ENCODE measurements around the gene ARHGAP30.
A peak's percentile ranks its signal among the peaks of the same experiment; 100 is the strongest.
"Not testable (repeated sequence)": the region's sequence is repeated elsewhere in the genome, so short reads cannot be mapped to it uniquely, and the experiment has no call there.

Gene ARHGAP30

DNA sequence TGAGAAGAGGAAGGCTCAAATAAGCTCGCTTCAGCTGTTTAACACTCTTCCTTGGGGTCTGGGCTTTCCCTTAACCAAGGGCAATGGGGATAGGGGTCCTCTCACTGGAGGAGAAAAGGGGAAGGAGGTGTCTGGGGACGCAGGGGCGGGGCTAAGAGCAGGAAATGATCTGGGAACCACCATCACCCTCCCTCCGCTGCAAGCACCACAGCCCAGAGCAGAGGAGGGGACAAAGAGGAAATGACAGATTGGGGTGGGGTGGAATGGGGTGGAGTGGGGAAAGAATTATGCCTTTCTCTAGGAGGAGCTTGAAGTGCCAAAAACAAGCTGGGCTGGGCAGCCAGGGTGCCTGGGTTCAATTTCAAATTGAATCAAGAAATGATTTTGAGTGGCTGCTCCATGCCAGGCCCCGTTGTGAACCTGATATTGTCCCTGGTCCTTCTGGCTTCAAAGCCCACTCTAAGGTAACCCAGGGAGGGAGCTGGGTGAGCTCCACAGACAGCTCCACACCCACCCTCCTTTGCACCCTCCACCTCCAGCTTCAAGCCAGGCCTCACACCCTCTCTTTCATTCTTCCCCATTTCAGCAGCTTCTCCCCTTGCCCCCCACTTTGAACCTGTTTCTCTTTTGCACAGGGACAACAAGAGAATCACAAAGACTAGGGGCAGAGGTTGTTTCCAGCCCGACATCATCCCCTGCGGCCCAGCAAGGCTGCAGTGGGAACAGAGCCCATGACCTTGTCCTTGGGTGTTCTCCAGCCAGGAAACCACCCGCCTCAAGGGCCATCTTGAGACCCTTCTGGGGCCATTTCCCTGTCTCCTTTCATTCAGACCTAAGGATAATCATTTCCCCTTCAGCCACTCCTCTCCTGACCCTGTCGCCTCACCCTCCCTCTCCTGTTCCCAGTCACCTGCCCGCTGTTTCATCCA, 1.1 kb downstream of the ARHGAP30 start:
- DNase-seq: peak; percentile 20

DNA sequence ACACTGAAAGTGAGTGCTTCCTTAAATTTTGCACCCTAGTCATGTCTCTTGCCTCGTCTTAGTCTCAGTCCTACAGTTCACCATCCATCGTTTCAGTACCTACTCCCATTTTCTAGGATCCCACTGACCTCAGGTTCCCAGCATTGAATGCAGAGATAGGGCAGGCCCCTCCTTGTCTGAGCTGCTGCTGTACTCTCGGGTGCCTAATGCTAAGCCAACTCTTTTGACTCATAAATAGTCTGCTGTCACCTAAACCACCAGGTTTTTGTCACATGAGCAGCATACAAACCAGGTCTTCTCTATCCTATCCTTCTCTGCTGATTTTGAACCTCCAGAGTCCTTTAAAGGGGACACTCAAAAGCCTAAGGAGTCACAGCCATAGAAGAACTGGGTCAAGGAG, 3.0 kb downstream of the ARHGAP30 start:
- no peak for DNase-seq

GRCh38 chr1:161065681-161066080, 4.0 kb downstream of the ARHGAP30 start:
- not testable (repeated sequence) for DNase-seq

DNA sequence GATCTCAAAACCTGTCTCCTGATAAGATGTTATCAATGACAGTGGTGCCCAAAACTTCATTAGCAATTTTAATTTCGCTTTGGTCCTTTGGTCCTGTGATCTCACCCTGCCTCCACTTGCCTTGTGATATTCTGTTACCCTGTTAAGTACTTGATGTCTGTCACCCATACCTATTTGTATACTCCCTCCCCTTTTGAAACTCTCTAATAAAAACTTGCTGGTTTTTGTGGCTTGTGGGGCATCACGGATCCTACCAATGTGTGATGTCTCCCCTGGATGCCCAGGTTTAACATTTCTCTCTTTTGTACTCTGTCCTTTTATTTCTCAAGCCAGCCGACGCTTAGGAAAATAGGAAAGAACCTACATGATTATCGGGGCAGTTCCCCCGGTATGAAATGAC, 5.8 kb downstream of the ARHGAP30 start:
- DNase-seq: not testable (repeated sequence)

- DNase-seq: no peak
Observed at GRCh38 chr1:161061419-161061818, 8.3 kb downstream of the ARHGAP30 start.

- no peak for DNase-seq
Observed at GRCh38 chr1:161059293-161059692, 10.4 kb downstream of the ARHGAP30 start.

DNA sequence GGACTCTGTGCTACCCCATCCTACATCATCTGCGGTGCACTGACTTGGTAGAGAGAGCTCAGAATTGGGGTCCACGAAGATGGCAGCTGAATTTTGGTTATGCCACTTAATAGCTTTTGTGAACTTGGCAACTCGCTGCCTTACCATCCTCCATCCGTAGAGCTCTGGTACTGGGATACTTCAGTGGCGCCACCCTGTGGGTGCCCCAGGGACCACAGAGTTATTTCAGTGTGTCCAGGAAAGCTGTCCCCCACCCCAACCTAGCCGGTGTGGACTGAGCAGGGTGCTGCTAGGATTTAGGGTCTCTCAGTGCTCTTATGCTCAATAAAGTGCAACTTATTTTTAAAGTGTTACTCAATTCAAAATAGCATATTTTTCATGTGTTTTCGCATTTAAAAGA, 14.9 kb downstream of the ARHGAP30 start:
- DNase-seq: no peak

- DNase-seq: no peak
Observed at GRCh38 chr1:161054232-161054631, 15.5 kb downstream of the ARHGAP30 start.

DNA sequence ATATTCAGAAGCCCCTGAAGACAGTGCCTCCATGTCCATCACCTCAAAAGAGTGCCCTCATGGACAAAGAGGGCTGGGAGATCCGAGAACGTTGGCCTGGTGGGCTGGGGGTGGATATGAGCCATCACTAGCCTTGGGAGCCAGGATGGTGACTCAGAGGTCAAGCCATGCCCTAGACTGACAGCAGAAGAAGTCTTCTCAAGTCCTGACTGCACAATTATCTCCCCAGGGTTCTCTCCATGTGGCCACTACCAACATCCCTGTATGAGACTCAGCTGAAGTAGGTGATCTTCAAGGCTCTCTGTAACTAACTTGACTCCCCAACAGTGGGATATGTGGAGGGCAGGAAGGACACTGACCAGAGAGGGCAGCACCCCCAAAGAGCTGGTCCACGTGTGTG, 16.8 kb downstream of the ARHGAP30 start:
- no peak for DNase-seq

DNA sequence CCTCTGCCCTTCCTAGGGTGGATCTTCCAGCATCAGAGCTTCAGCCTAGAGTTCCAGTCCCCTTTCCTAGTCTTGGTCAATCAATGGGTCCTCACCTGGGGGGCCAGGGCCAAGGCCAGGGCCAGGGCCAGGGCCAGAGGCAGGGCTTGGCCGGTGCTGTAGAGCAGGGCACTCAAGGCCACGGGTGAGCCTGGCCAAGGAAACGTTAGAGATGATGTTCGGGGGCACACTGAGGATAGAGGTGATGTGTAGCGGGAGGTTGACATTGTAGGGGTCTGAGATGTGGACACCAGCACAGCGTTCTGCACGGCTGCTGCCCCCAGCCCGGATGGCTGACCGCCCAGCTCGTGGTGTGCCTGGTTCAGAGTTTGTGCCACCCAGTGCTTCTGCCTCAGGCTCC, 18.5 kb downstream of the ARHGAP30 start:
- no peak for DNase-seq

DNA sequence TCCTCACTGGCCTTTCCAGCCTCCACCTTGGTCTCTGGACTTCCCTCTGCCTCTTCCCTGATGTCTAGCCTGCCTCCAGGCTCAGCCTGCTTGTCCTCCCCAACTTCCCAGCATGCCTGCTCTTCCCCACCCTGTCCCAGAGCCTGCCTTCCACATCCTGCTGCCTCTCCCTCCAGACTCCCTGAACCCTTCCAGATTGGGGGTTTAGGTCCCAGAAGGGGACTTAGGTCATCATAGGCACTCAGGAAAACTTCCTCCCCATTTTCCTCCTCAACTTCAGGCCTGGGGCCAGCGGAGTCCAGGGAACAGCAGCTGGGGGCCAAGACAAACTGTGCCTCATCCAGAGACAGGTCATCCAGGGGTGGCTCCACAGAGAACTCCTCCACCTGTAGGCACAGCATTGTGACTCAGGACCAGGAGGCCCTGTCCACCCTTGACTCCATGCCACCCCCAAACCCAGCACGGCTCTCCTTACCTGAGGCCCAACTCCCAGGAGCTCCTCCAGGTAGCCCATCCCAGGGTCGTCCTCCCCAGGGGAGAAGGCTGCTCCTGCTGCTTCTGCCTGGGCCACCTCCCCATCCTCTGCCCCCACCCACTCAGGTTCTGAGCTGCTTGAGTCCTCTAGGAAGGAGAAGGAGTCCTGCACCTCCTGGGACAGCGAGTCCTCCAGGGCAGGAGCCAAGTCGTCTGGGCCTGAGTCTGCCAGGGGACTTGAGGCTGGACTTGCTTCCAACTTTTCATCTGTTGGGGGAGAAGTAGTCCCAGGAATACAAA, 20.6 kb downstream of the ARHGAP30 start:
- no peak for DNase-seq

- no peak for DNase-seq
Observed at GRCh38 chr1:161047436-161048420, 22.0 kb downstream of the ARHGAP30 start.

DNA sequence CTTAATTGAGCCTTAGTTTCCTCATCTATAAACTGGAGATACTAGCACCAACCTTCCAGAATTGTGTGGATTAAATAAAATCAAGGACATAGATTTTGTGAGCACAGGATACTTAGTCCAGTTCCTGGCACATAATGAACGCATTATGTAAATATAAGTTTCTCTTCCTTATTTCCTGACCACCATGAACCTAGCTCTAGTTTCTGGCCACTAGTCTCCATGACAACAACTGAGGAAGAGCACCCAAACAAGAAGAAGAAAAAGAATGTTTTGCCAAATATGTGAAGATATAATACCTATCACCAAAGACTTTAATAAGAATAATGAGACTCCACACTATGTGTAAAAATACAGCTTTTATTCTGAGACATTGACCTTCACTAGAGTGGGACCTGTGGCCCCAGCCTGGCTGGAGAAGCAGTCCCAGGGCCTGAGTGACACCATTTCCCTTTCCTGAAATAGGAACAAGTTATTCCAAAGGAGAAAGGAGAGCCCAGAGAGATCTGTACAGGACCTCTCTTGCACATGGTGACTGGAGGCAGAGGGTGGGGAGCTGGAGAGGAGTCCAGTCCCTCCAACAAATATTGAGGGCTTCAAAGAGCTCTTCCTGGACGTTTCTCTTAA, 23.0 kb downstream of the ARHGAP30 start:
- DNase-seq: no peak

- DNase-seq: peak; percentile 96
Observed at GRCh38 chr1:161045736-161046604, 23.7 kb downstream of the ARHGAP30 start, which contains the start of gene USF1. USF1 (minus strand) TSS chr1:161045977; CDS start chr1:161043275, 2,702 bp downstream.

DNA sequence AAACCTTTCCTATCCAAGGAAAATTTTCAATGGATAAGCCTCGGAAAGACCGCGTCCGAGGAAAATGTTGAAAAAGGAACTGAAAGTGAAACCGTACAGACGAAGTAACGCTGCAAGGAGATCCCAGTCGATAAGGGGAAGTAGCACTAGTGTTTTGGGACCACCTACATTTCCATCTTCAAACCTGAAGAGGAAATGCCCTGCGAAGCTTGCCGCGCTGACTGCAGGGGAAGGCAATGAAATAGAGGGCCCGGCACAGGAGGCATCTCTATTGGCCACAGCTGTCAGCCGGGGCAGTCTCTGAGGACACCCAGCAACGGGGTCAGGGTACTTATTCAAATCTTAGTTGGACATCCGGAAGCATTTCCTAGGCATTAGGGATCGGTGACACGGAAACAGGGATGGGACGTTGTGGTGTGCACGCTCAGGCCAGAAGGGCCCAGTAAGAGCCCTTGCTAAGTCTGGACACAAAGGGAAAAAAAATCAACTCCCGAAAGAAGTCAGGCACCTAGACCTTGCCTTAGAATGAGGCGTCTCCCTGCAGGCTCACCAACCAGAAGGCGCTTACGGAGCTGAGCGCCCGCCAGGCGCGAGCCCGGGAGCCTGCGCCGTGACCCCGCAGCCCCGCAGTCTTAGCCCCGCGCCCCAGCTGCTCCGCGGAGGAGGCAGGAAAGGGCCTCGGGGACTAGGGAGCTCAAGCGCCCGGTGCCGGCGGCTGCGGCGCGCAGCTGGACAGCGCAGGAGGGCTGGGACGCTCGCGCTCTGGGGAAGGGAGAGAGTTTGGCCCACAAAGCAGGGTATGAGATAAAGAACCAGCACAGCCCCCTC, 24.6 kb downstream of the ARHGAP30 start:
- peak; percentile 52 for DNase-seq

DNA sequence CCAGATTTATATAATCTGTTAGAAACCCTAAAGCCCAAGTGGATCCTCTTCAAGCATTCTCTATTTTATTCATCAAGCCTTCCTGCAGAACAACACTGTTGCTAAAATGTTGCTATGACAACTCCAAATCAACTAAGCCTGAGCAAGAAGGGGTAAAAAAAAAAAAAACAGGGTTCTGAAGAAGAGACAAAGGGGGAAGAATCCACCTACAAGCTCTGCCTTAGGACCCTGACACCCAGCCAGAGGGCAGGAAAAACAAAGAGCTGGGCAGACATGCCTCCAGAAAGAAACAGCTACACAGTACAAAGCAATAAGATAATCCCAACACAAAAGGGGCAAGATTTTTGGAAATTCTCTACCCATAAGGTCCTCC, 25.2 kb downstream of the ARHGAP30 start:
- DNase-seq: no peak

- no peak for DNase-seq
Observed at GRCh38 chr1:161039546-161039945, 30.1 kb downstream of the ARHGAP30 start.

- no peak for DNase-seq
Observed at GRCh38 chr1:161039154-161039545, 30.5 kb downstream of the ARHGAP30 start.

GRCh38 chr1:161038523-161039153, 31.1 kb downstream of the ARHGAP30 start, which contains the start of gene TSTD1:
TSTD1 (minus strand) TSS chr1:161038964; CDS start chr1:161038889, 75 bp downstream.
- no peak for DNase-seq
